Hepatocyte (in vitro differentiated cells): ENCODE data around the gene TMEM145.

ENCODE experiments used
- CTCF ChIP-seq: fragments of 200-600 bp; sonication (generic); IDR thresholded peaks from 2 replicates; pipeline ENCODE4 v1.5.1; 2016; ENCODE audit warnings: antibody characterized with exemption, mild to moderate bottlenecking; ENCODE audit not compliant: poor library complexity
- EZH2 ChIP-seq: fragments of 200-600 bp; sonication (generic); IDR thresholded peaks from 2 replicates; pipeline ENCODE4 v1.6.1; 2016; ENCODE audit warnings: antibody characterized with exemption, mild to moderate bottlenecking, borderline replicate concordance
- EZH2phosphoT487 ChIP-seq: fragments of 200-600 bp; sonication (generic); IDR thresholded peaks from one replicate; pipeline ENCODE4 v1.6.1; 2018; ENCODE audit warnings: antibody characterized with exemption, mild to moderate bottlenecking, low read depth, moderate library complexity; ENCODE audit not compliant: unreplicated experiment, severe bottlenecking

DNA sequence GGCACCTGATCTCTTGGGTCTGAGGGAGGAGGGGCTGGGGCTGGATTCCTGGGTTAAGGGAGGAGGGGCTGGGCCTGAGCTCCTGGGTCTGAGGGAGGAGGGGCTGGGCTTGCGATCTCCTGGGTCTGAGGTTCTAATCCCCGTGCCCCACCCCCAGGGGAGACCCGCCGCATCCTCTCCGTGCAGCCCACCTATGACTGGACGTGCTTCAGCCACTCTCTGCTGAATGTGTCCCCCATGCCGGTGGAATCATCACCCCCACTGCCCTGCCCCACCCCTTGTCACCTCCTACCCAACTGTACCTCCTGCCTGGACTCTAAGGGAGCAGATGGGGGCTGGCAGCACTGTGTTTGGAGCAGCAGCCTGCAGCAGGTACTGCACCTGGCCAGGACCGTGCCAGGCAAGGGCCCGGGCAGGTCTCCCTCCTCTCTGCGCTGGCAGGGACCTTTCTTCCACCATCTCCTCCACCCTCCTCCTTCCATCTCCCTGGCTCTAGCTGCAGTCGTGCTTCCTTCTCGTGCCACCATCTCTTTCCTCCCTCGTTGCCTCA lies 49.9 kb downstream of the TMEM145 start:
- no peak for TF ChIP-seq CTCF
- TF ChIP-seq EZH2phosphoT487, result no peak
- TF ChIP-seq EZH2, result no peak
